PC-9 (cell line): ENCODE data around the gene NUDT22.

Experiments used
- CTCF ChIP-seq: fragments of 200-600 bp; sonication (generic); conservative IDR thresholded peaks from 2 replicates; pipeline ENCODE4 v1.6.1; 2017; ENCODE audit warnings: mixed run types, antibody characterized with exemption, mild to moderate bottlenecking, moderate library complexity
- EZH2 ChIP-seq: fragments of 200-600 bp; sonication (generic); IDR thresholded peaks from 2 replicates; pipeline ENCODE4 v1.8.0; 2017; ENCODE audit warnings: antibody characterized with exemption, low read depth

DNA sequence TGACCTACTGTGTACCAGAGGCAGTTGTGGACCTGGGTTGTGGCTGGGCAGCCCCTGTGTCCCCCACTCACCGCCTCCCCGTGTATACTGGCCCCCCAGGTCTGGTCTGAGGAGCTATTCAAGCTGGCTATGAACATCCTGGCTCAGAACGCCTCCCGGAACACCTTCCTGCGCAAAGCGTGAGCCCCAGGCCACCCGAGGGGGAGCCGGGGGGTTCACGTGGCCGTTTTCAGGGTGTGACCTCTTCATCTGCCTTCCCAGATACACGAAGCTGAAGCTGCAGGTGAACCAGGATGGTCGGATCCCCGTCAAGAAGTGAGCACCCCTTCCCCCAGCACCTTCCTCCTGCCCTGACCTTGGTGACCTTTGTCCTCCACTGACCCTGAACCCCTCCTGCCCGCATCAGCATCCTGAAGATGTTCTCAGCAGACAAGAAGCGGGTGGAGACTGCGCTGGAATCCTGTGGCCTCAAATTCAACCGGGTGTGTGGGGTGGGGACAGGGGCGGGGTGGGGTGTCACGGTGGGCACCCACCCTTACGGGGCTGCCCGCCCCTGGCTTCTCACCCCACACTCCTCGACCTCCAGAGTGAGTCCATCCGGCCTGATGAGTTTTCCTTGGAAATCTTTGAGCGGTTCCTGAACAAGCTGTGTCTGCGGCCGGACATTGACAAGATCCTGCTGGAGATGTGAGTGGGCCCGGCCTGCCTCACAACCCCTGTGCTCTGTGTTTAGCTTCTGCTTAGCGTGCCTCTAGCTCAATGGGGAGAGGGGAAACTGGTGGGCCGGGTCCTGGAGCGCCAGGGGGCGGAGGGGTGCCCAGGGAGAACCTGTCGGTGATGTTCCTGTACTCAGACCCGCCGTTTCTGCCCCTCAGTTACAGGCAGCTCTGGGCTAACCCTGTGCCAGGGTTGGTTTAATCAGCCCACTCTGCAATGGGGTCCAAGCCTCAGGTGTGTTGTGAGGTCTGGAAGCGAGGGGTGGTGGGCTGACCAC is 29.4 kb downstream of the NUDT22 start:
- TF ChIP-seq CTCF (no peak), EZH2 (no peak)
